Right lobe of liver (tissue), 6 donors: ENCODE measurements around the gene CORO6. TPM values are rescaled to one million over a fixed set of nuclear protein-coding genes. Genes with fewer than 3 reads are reported as not detected.
A peak's percentile ranks its signal among the peaks of the same experiment; 100 is the strongest.

Experiments
- ATAC-seq, 4 donors: fragments of 200-7000 bp; cut with Tn5 transposase; one replicate each; pipeline ENCODE4 v1.9.1; 2020; ENCODE audit warnings: mild to moderate bottlenecking in 4 of 4, moderate library complexity in 4 of 4
- DNase-seq, 3 donors: peaks; one replicate each; pipeline ENCODE4 v3.0.0-alpha.2; 2020
- H3K27ac ChIP-seq, 3 donors: fragments of 200-600 bp; one replicate each; pipeline ENCODE4 v1.8.0; 2022
- H3K27me3 ChIP-seq, 2 donors: fragments of 200-600 bp; one replicate each; pipeline ENCODE4 v1.8.0; 2022
- H3K36me3 ChIP-seq, 4 donors: fragments of 200-600 bp; sonication (generic) in 1 of 4; one replicate each; pipeline versions ENCODE4 v1.5.1 to v1.8.0; 2017 to 2022; ENCODE audit warnings: control low read depth in 1 of 4
- H3K4me1 ChIP-seq, 4 donors: fragments of 200-600 bp; sonication (generic) in 1 of 4; one replicate each; pipeline versions ENCODE4 v1.5.1 to v1.8.0; 2017 to 2022; ENCODE audit warnings: control low read depth in 1 of 4
- H3K4me3 ChIP-seq, 3 donors: fragments of 200-600 bp; one replicate each; pipeline ENCODE4 v1.8.0; 2022
- H3K9me3 ChIP-seq, 4 donors: fragments of 200-600 bp; sonication (generic) in 1 of 4; one replicate each; pipeline versions ENCODE4 v1.5.1 to v1.8.0; 2017 to 2022; ENCODE audit warnings: control low read depth in 1 of 4
- POLR2A ChIP-seq: fragments of 450-650 bp; IDR thresholded peaks from one replicate; pipeline ENCODE4 v1.6.1; 2017; ENCODE audit warnings: antibody characterized with exemption, mild to moderate bottlenecking
- WGBS: methylation state at CpG from one replicate; pipeline ENCODE4 v1.1.6; 2018; ENCODE audit warnings: low coverage, low lambda C conversion rate; ENCODE audit not compliant: insufficient coverage; ENCODE audit errors: missing lambda C conversion rate; 5-methylcytosine and 5-hydroxymethylcytosine counted together
- intact Hi-C, 2 donors: fragments of 100-400 bp; cut with DNase I; formaldehyde crosslinking; loops; one replicate each; pipeline versions ENCODE4 v1.11.2 to v1.14.1; 2022
- total RNA-seq, 6 experiments: library from RNA; depleted of rRNA in 2 of 6; stranded (reverse); fragments of >200 nt in 2 of 6; fragmentation: NEBNext Ultra II Directional in 3 of 6; extraction: Animal tissue kit (Norgen Biotek cat#: 25700) in 3 of 6; gene quantifications; one replicate each; pipeline versions ENCODE4 v1.1.0 to v1.2.4, GENCODE V29; 2016 to 2023
- TF ChIP-seq, protein P1 (sequence below), 4 donors: fragments of 200-600 bp in 3 of 4; fragments of 450-650 bp in 1 of 4; IDR thresholded peaks; one replicate each; pipeline versions ENCODE4 v1.5.1 to v1.8.0; 2016 to 2022; ENCODE audit warnings: antibody characterized with exemption in 4 of 4, mild to moderate bottlenecking in 2 of 4
- donor health status: DM: no; HTN: yes; CAD: no.
- donor health status: DM: no; HTN: no; CAD: no.
- donor health status: DM: no; HTN: no; CAD: no.
- donor health status: DM: no; HTN: yes; CAD: no.
- donor health status: DM: no; HTN: yes; CAD: no.

The CORO6 gene
- total RNA-seq, 6 experiments from 2014 or later: 0.37 to 5.1 (median 0.81) TPM

DNA sequence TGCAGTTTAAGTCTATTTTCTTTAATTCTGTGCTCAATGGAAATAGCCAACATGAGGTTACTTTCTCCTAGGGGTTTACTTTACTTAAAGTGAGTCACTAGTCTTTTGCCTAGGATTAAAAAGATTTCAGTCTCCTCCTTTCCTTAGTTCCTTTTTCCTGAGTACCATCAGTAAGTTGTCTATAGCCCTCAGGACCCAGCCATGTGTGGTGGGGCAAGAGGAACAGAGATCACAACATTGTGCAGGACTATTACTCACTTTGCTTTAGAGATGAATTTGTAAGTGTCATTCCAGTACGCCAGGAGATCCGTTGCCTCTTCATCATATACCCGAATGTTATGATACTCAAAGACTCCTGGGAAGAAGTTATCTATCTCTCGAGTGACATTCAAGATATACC, 27.7 kb upstream of the CORO6 start:
- DNase-seq (no peak), ATAC-seq (no peak)
- H3K36me3 ChIP-seq: peaks cover 0 to 1% (median 0%) of the 10 kb centered on the region in 4 donors
- WGBS: 87% methylated on average over 4 of the region's 4 CpGs
- H3K27ac ChIP-seq: no peak overlapping the region
- TF ChIP-seq POLR2A: no peak
- TF ChIP-seq, protein P1, sequence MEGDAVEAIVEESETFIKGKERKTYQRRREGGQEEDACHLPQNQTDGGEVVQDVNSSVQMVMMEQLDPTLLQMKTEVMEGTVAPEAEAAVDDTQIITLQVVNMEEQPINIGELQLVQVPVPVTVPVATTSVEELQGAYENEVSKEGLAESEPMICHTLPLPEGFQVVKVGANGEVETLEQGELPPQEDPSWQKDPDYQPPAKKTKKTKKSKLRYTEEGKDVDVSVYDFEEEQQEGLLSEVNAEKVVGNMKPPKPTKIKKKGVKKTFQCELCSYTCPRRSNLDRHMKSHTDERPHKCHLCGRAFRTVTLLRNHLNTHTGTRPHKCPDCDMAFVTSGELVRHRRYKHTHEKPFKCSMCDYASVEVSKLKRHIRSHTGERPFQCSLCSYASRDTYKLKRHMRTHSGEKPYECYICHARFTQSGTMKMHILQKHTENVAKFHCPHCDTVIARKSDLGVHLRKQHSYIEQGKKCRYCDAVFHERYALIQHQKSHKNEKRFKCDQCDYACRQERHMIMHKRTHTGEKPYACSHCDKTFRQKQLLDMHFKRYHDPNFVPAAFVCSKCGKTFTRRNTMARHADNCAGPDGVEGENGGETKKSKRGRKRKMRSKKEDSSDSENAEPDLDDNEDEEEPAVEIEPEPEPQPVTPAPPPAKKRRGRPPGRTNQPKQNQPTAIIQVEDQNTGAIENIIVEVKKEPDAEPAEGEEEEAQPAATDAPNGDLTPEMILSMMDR (IDR thresholded peaks at IDR 0.05): no peak
- intact Hi-C loops: no loop called here
- no peaks in the 10 kb centered on the region for H3K9me3 ChIP-seq
- H3K4me1 ChIP-seq: peaks cover 0 to 9% (median 0%) of the 10 kb centered on the region in 4 donors
- H3K27me3 ChIP-seq: no peaks in the 10 kb centered on the region
- no peak overlapping the region for H3K4me3 ChIP-seq

DNA sequence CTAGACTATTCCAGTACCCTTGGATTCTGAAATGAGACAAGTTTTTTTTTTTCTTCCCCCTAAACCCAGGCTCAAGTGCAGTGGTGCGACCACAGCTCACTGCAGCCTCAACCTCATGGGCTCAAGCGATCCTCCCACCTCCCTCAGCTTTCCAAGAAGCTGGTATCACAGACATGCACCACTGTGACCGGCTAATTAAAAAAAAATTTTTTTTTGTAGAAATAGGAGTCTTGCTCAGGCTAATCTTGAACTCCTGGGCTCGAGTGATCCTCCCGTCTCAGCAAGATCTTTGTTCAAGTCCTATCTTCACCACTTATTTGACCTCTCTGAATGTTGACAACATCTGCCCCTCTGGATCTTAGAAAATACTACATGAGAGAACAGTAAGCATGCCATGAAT, 26.6 kb upstream of the CORO6 start:
- Histone ChIP-seq H3K4me3 (no peak overlapping the region), H3K27me3 (no peaks in the 10 kb centered on the region), H3K4me1 (peaks cover 0 to 14% (median 0%) of the 10 kb centered on the region in 4 donors), H3K36me3 (peaks cover 0 to 1% (median 0%) of the 10 kb centered on the region in 4 donors), H3K9me3 (no peaks in the 10 kb centered on the region), H3K27ac (no peak overlapping the region)
- intact Hi-C loops: no loop called here
- TF ChIP-seq, protein P1 (IDR thresholded peaks at IDR 0.05): no peak
- TF ChIP-seq POLR2A: no peak
- DNase-seq (no peak), ATAC-seq (no peak)
- WGBS: 92% methylated on average over 5 of the region's 5 CpGs

DNA sequence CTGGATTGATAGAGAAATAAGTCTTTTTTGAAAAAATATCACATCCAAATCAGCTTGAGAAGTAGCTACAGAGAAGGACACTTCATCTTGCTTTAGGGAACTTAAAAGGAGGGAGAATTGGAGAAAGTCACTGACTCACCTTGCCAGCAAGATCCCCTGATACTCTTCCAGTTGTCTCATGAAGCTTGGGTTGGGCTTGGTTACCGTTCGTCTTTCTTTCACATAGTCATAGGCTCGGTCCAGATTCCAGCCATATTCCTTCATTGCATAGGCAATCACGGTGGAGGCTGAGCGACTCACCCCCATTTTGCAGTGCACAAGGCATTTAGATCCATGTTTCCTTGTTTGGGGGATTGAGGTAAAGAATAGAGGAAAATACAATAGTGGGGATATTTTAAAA, 25.3 kb upstream of the CORO6 start:
- peaks cover 0 to 1% (median 0%) of the 10 kb centered on the region in 4 donors for H3K36me3 ChIP-seq
- ATAC-seq (no peak), DNase-seq (no peak)
- H3K27ac ChIP-seq: no peak overlapping the region
- no peaks in the 10 kb centered on the region for H3K27me3 ChIP-seq
- intact Hi-C loops: no loop called here
- TF ChIP-seq, protein P1 (IDR thresholded peaks at IDR 0.05): no peak
- no peak for TF ChIP-seq POLR2A
- no peak overlapping the region for H3K4me3 ChIP-seq
- H3K4me1 ChIP-seq: peaks cover 0 to 16% (median 0%) of the 10 kb centered on the region in 4 donors
- 93% methylated on average over 5 of the region's 5 CpGs for WGBS
- H3K9me3 ChIP-seq: no peaks in the 10 kb centered on the region

DNA sequence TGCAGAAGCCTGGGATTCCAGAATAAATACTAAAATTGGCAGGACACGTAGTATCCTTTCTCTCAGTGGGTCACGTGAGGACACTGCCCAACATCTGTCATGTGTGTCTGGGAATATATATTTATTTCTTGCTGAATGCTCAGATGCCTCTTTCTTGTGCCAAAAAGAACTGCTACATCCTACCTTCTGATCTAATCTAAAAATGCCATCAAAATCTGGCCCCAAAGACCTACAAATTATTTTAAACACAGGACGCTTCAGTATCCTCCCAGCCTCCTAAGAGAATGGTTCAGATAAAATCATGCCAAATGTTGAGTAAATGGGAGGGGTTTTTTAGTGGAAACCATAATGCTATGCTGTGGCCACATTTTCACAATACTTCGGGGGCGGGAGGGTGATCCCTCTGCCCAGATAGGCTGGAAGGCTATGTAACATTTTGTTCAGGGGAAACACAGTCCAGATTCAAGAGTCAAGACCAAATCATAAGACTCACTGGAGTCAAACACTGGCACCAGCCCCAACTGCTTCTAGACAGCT, 22.9 kb upstream of the CORO6 start:
- no peak overlapping the region for H3K4me3 ChIP-seq
- H3K27ac ChIP-seq: peak overlapping the region in 2 of 3 donors; percentile 12 to 28
- ATAC-seq (peak; percentile 15 to 71 (median 51)), DNase-seq (no peak)
- H3K36me3 ChIP-seq: peaks cover 0 to 1% (median 0%) of the 10 kb centered on the region in 4 donors
- H3K9me3 ChIP-seq: no peaks in the 10 kb centered on the region
- intact Hi-C loops: no loop called here
- peaks cover 0 to 21% (median 0%) of the 10 kb centered on the region in 4 donors for H3K4me1 ChIP-seq
- no peaks in the 10 kb centered on the region for H3K27me3 ChIP-seq
- TF ChIP-seq, protein P1 (IDR thresholded peaks at IDR 0.05): no peak
- TF ChIP-seq POLR2A: no peak
- WGBS: 27% methylated on average over 3 of the region's 5 CpGs
